ENCODE measurements around the gene TMEM114.
"Not testable (repeated sequence)": the region's sequence is repeated elsewhere in the genome, so short reads cannot be mapped to it uniquely, and the experiment has no call there.

Gene TMEM114

GRCh38 chr16:8565498-8565897 is 24.8 kb downstream of the TMEM114 start:
- CTCF ChIA-PET, result interaction anchor here (8.9 kb wide), 1 partner anchor 315 kb away, joined by 61 read pairs; the partner anchor contains the start of gene LITAFD
- TF ChIP-seq CTCF (IDR thresholded peaks at IDR 0.05; ENCODE audit: control extremely low read depth, extremely low read depth, low read depth, missing control alignments), result no peak
- POLR2A ChIA-PET, result no interaction called here
- DNase-seq (ENCODE audit: extremely low spot score), result no peak

- POLR2A ChIA-PET, result no interaction called here
- TF ChIP-seq CTCF (IDR thresholded peaks at IDR 0.05; ENCODE audit: control extremely low read depth, extremely low read depth, low read depth, missing control alignments), result no peak
- DNase-seq (ENCODE audit: extremely low spot score), result no peak
- CTCF ChIA-PET, result no interaction called here
Observed at GRCh38 chr16:8564934-8565345, 25.4 kb downstream of the TMEM114 start.

GRCh38 chr16:8563944-8564540 is 26.3 kb downstream of the TMEM114 start:
- CTCF ChIA-PET; POLR2A ChIA-PET; DNase-seq (ENCODE audit: extremely low spot score): not testable (repeated sequence)

- ChIA-PET CTCF (no interaction called here), POLR2A (no interaction called here)
- no peak for DNase-seq (ENCODE audit: extremely low spot score)
- no peak for TF ChIP-seq CTCF (IDR thresholded peaks at IDR 0.05; ENCODE audit: control extremely low read depth, extremely low read depth, low read depth, missing control alignments)
Observed at GRCh38 chr16:8561496-8561895, 28.8 kb downstream of the TMEM114 start.

GRCh38 chr16:8555400-8555799 is 34.9 kb downstream of the TMEM114 start:
- CTCF ChIA-PET, result interaction anchor here (1.0 to 1.5 kb wide), 2 partner anchors 12 to 14 kb away, joined by 3 to 8 read pairs; no protein-coding TSS in a partner anchor
- POLR2A ChIA-PET, result no interaction called here
- TF ChIP-seq CTCF (IDR thresholded peaks at IDR 0.05; ENCODE audit: control extremely low read depth, extremely low read depth, low read depth, missing control alignments), result no peak
- DNase-seq (ENCODE audit: extremely low spot score), result no peak

GRCh38 chr16:8554881-8555280 is 35.4 kb downstream of the TMEM114 start:
- POLR2A ChIA-PET, result no interaction called here

More at GRCh38 chr16:8554881-8555280, 35.4 kb downstream of the TMEM114 start:
- no peak for TF ChIP-seq CTCF (IDR thresholded peaks at IDR 0.05; ENCODE audit: control extremely low read depth, extremely low read depth, low read depth, missing control alignments)
- no peak for DNase-seq (ENCODE audit: extremely low spot score)
- CTCF ChIA-PET, result interaction anchor here (1.0 to 1.5 kb wide), 2 partner anchors 12 to 14 kb away, joined by 3 to 8 read pairs; no protein-coding TSS in a partner anchor

All from GM10248 (cell line).